Measurements from ENCODE around the gene FNIP1.
"Not testable (repeated sequence)": the region's sequence is repeated elsewhere in the genome, so short reads cannot be mapped to it uniquely, and the experiment has no call there.

Gene FNIP1

DNA sequence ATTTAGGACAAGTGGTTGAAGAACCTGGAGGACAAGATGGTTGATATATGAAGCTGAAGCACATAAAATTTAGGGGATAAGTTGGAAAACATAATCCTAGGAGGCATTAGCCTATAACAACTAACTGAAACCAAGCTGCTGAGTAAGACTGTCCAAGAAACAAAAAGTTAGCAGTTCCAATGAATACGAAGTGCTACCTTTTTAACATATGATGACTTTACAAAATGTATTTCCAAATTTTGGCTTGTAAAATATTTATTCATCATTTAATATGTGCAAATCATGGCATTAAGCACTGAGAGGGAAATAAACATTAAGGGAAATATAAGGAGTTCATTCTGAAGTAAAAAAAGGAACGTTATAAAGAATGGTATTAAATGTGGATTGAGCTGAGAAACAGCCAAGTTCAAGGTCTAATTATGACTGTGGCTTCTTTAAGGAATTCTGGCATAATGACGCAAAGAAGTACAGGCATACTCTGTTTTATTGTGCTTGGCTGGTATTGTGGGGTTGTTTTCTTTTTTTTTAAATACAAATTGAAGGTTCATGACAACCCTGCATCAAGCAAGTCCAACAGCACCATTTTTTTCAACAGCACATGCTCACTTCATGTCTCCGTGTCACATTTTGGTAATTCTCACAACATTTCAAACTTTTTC lies 169.5 kb downstream of the FNIP1 start:
- no peak for DNase-seq (ENCODE audit: low read depth)
- H3K4me3 ChIP-seq (ENCODE audit: control insufficient read depth, low read depth, low read length) = no peak overlapping the region

DNA sequence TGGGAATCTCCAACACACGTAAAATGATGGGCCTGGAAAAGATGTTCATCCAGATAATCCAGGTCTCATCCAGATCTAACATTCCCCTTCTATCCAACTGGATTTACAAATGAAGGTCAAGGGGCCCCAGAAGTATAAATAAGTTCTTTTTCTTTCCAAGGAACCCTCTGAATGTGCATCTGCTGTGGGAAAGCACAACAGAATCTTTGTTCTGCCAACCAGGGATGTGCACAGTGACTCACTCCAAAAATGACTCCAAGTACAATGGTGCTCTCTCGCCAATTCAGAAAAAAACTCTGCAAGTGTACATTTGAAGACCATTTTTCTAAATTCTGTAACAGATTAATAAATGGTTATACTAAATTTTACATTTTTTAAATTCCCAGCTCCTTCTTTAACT lies 174.2 kb downstream of the FNIP1 start:
- no peak overlapping the region for H3K4me3 ChIP-seq (ENCODE audit: control insufficient read depth, low read depth, low read length)
- TF ChIP-seq, protein P1, sequence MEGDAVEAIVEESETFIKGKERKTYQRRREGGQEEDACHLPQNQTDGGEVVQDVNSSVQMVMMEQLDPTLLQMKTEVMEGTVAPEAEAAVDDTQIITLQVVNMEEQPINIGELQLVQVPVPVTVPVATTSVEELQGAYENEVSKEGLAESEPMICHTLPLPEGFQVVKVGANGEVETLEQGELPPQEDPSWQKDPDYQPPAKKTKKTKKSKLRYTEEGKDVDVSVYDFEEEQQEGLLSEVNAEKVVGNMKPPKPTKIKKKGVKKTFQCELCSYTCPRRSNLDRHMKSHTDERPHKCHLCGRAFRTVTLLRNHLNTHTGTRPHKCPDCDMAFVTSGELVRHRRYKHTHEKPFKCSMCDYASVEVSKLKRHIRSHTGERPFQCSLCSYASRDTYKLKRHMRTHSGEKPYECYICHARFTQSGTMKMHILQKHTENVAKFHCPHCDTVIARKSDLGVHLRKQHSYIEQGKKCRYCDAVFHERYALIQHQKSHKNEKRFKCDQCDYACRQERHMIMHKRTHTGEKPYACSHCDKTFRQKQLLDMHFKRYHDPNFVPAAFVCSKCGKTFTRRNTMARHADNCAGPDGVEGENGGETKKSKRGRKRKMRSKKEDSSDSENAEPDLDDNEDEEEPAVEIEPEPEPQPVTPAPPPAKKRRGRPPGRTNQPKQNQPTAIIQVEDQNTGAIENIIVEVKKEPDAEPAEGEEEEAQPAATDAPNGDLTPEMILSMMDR (IDR thresholded peaks at IDR 0.05; ENCODE audit: control insufficient read depth, insufficient read depth, low read depth, low read length, missing control alignments) = no peak
- no peak for DNase-seq (ENCODE audit: low read depth)

More for the DNA sequence above, 169.5 kb downstream of the FNIP1 start:
- TF ChIP-seq, protein P1 (IDR thresholded peaks at IDR 0.05; ENCODE audit: control insufficient read depth, insufficient read depth, low read depth, low read length, missing control alignments) = no peak

DNA sequence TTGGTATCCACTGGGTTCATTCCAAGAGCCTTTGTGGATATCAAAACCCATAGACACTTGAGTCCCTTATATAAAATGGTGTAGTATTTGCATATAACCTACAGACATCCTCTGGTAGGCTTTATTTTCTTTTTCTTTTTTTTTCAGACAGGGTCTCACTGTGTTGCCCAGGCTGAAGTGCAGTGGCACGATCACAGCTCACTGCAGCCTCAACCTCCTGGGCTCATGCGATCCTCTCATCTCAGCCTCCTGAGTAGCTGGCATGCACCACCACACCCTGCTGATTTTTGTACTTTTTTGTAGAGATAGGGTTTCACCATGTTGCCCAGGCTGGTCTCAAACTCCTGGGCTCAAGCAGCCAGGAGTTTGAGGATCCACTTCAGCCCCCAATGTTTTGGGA lies 175.7 kb downstream of the FNIP1 start:
- H3K4me3 ChIP-seq (ENCODE audit: control insufficient read depth, low read depth, low read length); DNase-seq (ENCODE audit: low read depth): not testable (repeated sequence)

DNA sequence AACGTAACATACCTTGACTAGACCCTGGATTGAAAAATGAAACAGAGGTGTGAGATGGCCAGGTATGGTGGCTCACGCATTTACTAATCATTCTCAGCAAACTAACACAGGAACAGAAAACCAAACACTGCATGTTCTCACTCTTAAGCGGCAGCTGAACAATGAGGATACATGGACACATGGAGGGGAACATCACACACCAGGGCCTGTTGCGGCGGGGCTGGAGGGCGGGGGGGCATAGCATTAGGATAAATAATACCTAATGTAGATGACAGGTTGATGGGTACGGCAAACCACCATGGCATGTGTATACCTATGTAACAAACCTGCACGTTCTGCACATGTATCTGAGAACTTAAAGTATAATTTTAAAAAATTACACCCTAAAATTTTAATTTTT lies 177.7 kb downstream of the FNIP1 start:
- no peak overlapping the region for H3K4me3 ChIP-seq (ENCODE audit: control insufficient read depth, low read depth, low read length)
- no peak for DNase-seq (ENCODE audit: low read depth)
- TF ChIP-seq, protein P1 (IDR thresholded peaks at IDR 0.05; ENCODE audit: control insufficient read depth, insufficient read depth, low read depth, low read length, missing control alignments) = no peak

DNA sequence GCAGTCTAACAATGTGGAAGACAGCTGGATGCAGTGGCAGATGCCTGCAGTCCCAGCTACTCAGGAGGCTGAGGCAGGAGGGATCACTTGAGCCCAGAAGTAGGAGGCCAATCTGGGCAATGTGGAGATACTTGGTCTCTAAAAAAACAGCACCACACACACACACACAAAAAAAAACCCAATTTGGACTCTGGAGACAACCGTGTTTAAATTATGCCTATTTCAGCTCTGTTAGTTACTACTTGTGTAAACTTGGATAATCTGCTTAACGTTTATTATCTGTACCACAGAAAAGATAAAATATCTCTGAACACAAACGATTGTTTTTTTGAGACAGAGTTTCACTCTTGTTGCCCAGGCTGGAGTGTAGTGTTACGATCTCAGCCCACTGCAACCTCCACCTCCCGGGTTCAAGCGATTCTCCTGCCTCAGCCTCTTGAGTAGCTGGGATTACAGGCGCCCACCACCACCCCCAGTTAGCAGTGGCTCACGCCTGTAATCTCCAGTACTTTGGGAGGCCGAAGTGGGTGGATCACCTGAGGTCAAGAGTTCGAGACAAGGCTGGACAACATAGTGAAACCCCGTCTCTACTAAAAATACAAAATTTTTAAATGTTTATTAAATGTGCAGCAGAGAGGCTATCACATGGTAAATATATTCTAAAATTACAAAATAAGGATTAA lies 179.5 kb downstream of the FNIP1 start:
- TF ChIP-seq, protein P1 (IDR thresholded peaks at IDR 0.05; ENCODE audit: control insufficient read depth, insufficient read depth, low read depth, low read length, missing control alignments) = no peak
- H3K4me3 ChIP-seq (ENCODE audit: control insufficient read depth, low read depth, low read length) = no peak overlapping the region
- DNase-seq (ENCODE audit: low read depth) = no peak

DNA sequence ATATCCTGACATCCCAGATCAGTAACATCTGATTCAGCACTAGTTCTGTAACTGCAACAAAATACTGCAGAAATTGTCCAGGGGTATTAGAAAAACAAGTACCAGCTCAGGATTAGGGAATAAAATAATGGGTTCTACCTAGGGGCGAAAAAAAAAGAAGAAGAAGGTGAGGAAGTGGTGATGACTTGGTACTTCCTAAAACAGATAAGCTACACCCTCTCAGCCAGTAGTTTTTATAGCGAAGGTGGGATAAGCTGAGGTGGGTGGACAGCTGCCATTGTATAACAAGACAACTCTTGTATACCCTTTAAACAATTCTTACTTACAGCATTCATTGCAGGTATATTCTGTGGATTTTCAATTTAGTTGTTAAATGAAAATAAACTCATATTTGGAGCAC lies 180.9 kb downstream of the FNIP1 start:
- no peak overlapping the region for H3K4me3 ChIP-seq (ENCODE audit: control insufficient read depth, low read depth, low read length)
- TF ChIP-seq, protein P1 (IDR thresholded peaks at IDR 0.05; ENCODE audit: control insufficient read depth, insufficient read depth, low read depth, low read length, missing control alignments) = no peak
- no peak for DNase-seq (ENCODE audit: low read depth)

DNA sequence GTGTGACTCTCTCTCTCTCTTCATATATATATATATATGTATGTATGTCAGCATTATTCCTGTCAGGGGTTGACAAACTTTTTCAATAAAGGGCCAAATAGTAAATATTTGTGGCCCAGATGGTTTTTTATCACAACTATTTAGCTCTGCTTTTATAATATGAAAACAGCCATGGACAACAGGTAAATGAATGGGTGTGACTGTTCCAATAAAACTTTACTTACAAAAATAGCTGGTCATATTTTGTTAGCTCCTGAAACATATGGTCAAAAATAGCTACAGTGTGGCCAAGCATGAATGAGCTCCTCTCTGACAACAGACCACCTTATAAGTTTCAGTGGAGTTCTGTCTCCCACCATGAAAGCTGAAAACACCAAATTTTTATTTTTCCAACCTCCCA lies 183.4 kb downstream of the FNIP1 start:
- no peak overlapping the region for H3K4me3 ChIP-seq (ENCODE audit: control insufficient read depth, low read depth, low read length)
- TF ChIP-seq, protein P1 (IDR thresholded peaks at IDR 0.05; ENCODE audit: control insufficient read depth, insufficient read depth, low read depth, low read length, missing control alignments) = no peak
- DNase-seq (ENCODE audit: low read depth) = no peak

Measured in AG09309 (cell line).